ENCODE results near the gene TIMM44.

The TIMM44 gene

GRCh38 chr19:7927605-7928333, 15.7 kb downstream of the TIMM44 start:
- FAIRE-seq (no peak), DNase-seq (ENCODE audit: insufficient read length, low spot score) (no peak)
- TF ChIP-seq POLR2A (IDR thresholded peaks at IDR 0.05; ENCODE audit: low read depth, low read length) = 0 out of 2 replicates have a peak, but pooled peaks have one; percentile 2
- no peak for TF ChIP-seq TAF1 (IDR thresholded peaks at IDR 0.05; ENCODE audit: low read depth, low read length)
- TF ChIP-seq POU2F2 (IDR thresholded peaks at IDR 0.05; ENCODE audit: low read depth, low read length) = no peak

- no peak for DNase-seq (ENCODE audit: insufficient read length, low spot score)
- FAIRE-seq = no peak
- TF ChIP-seq PAX5 (IDR thresholded peaks at IDR 0.05; ENCODE audit: insufficient read depth, low read length, severe bottlenecking) = no peak
- TF ChIP-seq POU2F2 (IDR thresholded peaks at IDR 0.05; ENCODE audit: low read depth, low read length) = no peak
Observed at GRCh38 chr19:7926727-7927604, 16.5 kb downstream of the TIMM44 start.

GRCh38 chr19:7926021-7926726, 17.3 kb downstream of the TIMM44 start, which contains the start of gene CTXN1:
Gene CTXN1 (minus strand): TSS chr19:7926135. CDS start chr19:7925538, 597 bp downstream.
- TF ChIP-seq POLR2A (IDR thresholded peaks at IDR 0.05; ENCODE audit: low read depth, low read length) = no peak
- TF ChIP-seq POLR2AphosphoS5 (IDR thresholded peaks at IDR 0.05; ENCODE audit: low read depth, low read length) = no peak
- TF ChIP-seq PAX5 (IDR thresholded peaks at IDR 0.05; ENCODE audit: insufficient read depth, low read length, severe bottlenecking) = no peak
- TF ChIP-seq POU2F2 (IDR thresholded peaks at IDR 0.05; ENCODE audit: low read depth, low read length) = no peak
- no peak for TF ChIP-seq SPI1 (IDR thresholded peaks at IDR 0.05; ENCODE audit: low read depth, low read length)
- no peak for TF ChIP-seq TAF1 (IDR thresholded peaks at IDR 0.05; ENCODE audit: low read depth, low read length)
- FAIRE-seq (peak; percentile 66), DNase-seq (ENCODE audit: insufficient read length, low spot score) (peak; percentile 92)

DNA sequence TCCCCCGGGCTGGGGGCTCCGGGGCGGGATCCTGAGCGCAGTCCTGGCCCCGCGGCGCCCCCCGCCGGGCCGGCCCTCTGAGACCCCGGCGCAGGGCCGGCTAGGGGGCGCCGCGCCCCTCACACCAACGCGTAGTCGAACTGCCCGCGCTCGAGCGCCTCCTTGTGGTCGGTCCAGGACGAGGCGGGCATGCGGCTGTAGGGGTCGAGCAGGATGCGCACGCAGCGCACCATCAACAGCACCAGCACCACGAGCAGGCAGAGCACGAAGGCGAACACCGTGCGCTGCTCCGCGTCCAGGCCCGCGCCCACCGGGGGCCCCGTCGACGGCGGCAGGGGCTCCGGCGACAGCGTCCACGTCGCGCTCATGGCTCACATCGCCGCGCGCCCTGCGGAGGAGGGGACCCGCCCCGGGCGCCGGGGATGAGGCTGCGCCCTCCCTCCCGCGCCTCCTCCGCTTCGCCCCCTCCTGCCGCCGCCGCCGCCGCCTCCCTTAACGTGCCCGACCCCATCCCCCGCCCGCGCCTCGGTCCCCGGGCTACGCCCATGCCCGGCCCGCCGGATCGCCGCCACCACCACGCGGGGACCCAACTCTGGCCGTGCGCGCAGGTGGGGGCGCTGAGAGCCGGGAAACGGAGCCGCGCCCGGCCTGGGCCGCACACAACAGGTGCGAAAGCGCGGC, 18.2 kb downstream of the TIMM44 start:
- TF ChIP-seq PAX5 (IDR thresholded peaks at IDR 0.05; ENCODE audit: insufficient read depth, low read length, severe bottlenecking) = no peak
- no peak for TF ChIP-seq TAF1 (IDR thresholded peaks at IDR 0.05; ENCODE audit: low read depth, low read length)
- TF ChIP-seq POLR2A (IDR thresholded peaks at IDR 0.05; ENCODE audit: low read depth, low read length) = no peak
- TF ChIP-seq POU2F2 (IDR thresholded peaks at IDR 0.05; ENCODE audit: low read depth, low read length) = no peak
- DNase-seq (ENCODE audit: insufficient read length, low spot score) = peak; percentile 91
- FAIRE-seq = peak; percentile 99

- FAIRE-seq = no peak
- no peak for DNase-seq (ENCODE audit: insufficient read length, low spot score)
- TF ChIP-seq TAF1 (IDR thresholded peaks at IDR 0.05; ENCODE audit: low read depth, low read length) = no peak
- no peak for TF ChIP-seq POLR2AphosphoS5 (IDR thresholded peaks at IDR 0.05; ENCODE audit: low read depth, low read length)
- no peak for TF ChIP-seq PAX5 (IDR thresholded peaks at IDR 0.05; ENCODE audit: insufficient read depth, low read length, severe bottlenecking)
- TF ChIP-seq SPI1 (IDR thresholded peaks at IDR 0.05; ENCODE audit: low read depth, low read length) = no peak
- TF ChIP-seq POU2F2 (IDR thresholded peaks at IDR 0.05; ENCODE audit: low read depth, low read length) = no peak
- no peak for TF ChIP-seq POLR2A (IDR thresholded peaks at IDR 0.05; ENCODE audit: low read depth, low read length)
Observed at GRCh38 chr19:7924651-7925170, 18.8 kb downstream of the TIMM44 start.

DNA sequence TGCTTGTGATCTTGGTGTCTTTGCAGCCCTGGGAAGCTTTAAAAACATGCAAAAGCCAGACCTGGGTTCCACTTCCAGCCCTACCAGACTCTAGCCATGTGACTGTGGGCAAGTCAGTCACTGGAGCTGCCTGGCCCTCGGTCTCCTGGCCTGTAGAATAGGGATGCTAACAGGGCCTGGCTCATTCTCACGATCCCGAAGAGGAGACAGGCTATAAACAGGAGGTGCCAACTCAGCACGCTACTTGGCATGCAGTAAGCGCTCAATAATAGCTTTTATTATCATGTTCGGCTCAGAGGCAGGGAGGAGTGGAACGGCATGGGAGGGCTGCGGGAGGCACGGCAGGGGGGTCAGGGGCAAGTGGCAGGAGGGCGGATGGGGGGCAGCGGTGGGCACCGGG, 19.2 kb downstream of the TIMM44 start:
- DNase-seq (ENCODE audit: insufficient read length, low spot score) (no peak), FAIRE-seq (no peak)
- TF ChIP-seq TAF1 (IDR thresholded peaks at IDR 0.05; ENCODE audit: low read depth, low read length) (no peak), POLR2A (IDR thresholded peaks at IDR 0.05; ENCODE audit: low read depth, low read length) (no peak), POU2F2 (IDR thresholded peaks at IDR 0.05; ENCODE audit: low read depth, low read length) (no peak), POLR2AphosphoS5 (IDR thresholded peaks at IDR 0.05; ENCODE audit: low read depth, low read length) (no peak), PAX5 (IDR thresholded peaks at IDR 0.05; ENCODE audit: insufficient read depth, low read length, severe bottlenecking) (no peak), SPI1 (IDR thresholded peaks at IDR 0.05; ENCODE audit: low read depth, low read length) (no peak)

- FAIRE-seq = no peak
Observed at GRCh38 chr19:7923295-7924191, 19.9 kb downstream of the TIMM44 start.

GRCh38 chr19:7922836-7923195, 20.6 kb downstream of the TIMM44 start:
- DNase-seq (ENCODE audit: insufficient read length, low spot score) = no peak
- TF ChIP-seq TAF1 (IDR thresholded peaks at IDR 0.05; ENCODE audit: low read depth, low read length) = no peak
- no peak for TF ChIP-seq PAX5 (IDR thresholded peaks at IDR 0.05; ENCODE audit: insufficient read depth, low read length, severe bottlenecking)
- FAIRE-seq = no peak

More at GRCh38 chr19:7923295-7924191, 19.9 kb downstream of the TIMM44 start:
- TF ChIP-seq POU2F2 (IDR thresholded peaks at IDR 0.05; ENCODE audit: low read depth, low read length) (no peak), POLR2AphosphoS5 (IDR thresholded peaks at IDR 0.05; ENCODE audit: low read depth, low read length) (no peak), SPI1 (IDR thresholded peaks at IDR 0.05; ENCODE audit: low read depth, low read length) (no peak), TAF1 (IDR thresholded peaks at IDR 0.05; ENCODE audit: low read depth, low read length) (no peak), POLR2A (IDR thresholded peaks at IDR 0.05; ENCODE audit: low read depth, low read length) (no peak), PAX5 (IDR thresholded peaks at IDR 0.05; ENCODE audit: insufficient read depth, low read length, severe bottlenecking) (no peak)
- DNase-seq (ENCODE audit: insufficient read length, low spot score) = no peak

All from GM12891 (cell line).